Fibroblast of skin of abdomen (primary cell): ENCODE measurements around the gene KRT33B.

ENCODE experiments used
- DNase-seq: peaks from one replicate; pipeline ENCODE4 v3.0.0-alpha.2; 2013

Gene KRT33B

GRCh38 chr17:41345992-41346391, 23.6 kb downstream of the KRT33B start:
- no peak for DNase-seq

- DNase-seq = no peak
These were observed 26.6 kb downstream of the KRT33B start for GRCh38 chr17:41343029-41343428.

GRCh38 chr17:41340934-41341861, 28.4 kb downstream of the KRT33B start:
- no peak for DNase-seq

- no peak for DNase-seq
These were observed 29.1 kb downstream of the KRT33B start for GRCh38 chr17:41340494-41340893.

GRCh38 chr17:41339571-41340172, 29.9 kb downstream of the KRT33B start:
- DNase-seq = no peak

- DNase-seq = no peak
These were observed 30.6 kb downstream of the KRT33B start for GRCh38 chr17:41338961-41339485.

- no peak for DNase-seq
These were observed 33.9 kb downstream of the KRT33B start for GRCh38 chr17:41335747-41336146.

GRCh38 chr17:41334385-41335305, 35.0 kb downstream of the KRT33B start:
- DNase-seq = no peak

GRCh38 chr17:41333836-41334235, 35.8 kb downstream of the KRT33B start:
- DNase-seq = no peak

GRCh38 chr17:41333098-41333497, 36.5 kb downstream of the KRT33B start:
- DNase-seq = no peak

GRCh38 chr17:41332239-41332638, 37.4 kb downstream of the KRT33B start:
- DNase-seq = no peak

- no peak for DNase-seq
These were observed 38.0 kb downstream of the KRT33B start for GRCh38 chr17:41331606-41332005.

- peak; percentile 54 for DNase-seq
These were observed 40.2 kb downstream of the KRT33B start for GRCh38 chr17:41329279-41329948.

- no peak for DNase-seq
These were observed 41.4 kb downstream of the KRT33B start for GRCh38 chr17:41328207-41328606.

- no peak for DNase-seq
These were observed 42.0 kb downstream of the KRT33B start for GRCh38 chr17:41327411-41328120.

GRCh38 chr17:41326173-41327145, 43.2 kb downstream of the KRT33B start:
- no peak for DNase-seq

GRCh38 chr17:41325611-41326010, 44.0 kb downstream of the KRT33B start:
- no peak for DNase-seq

GRCh38 chr17:41325126-41325525, 44.5 kb downstream of the KRT33B start:
- no peak for DNase-seq

- DNase-seq = peak; percentile 9
These were observed 45.2 kb downstream of the KRT33B start for GRCh38 chr17:41324180-41325075.
